ENCODE results near the gene ZNF212. TPM values are rescaled to one million over a fixed set of nuclear protein-coding genes. Genes with fewer than 3 reads are reported as not detected.
A peak's percentile ranks its signal among the peaks of the same experiment; 100 is the strongest.
"Not testable (repeated sequence)": the region's sequence is repeated elsewhere in the genome, so short reads cannot be mapped to it uniquely, and the experiment has no call there.

ZNF212 gene
- polyA plus RNA-seq, 12 donors: 7.4 to 11.3 (median 9.3) TPM; not detected in 1

GRCh38 chr7:149251518-149251917, 12.1 kb downstream of the ZNF212 start:
- not testable (repeated sequence) for DNase-seq

- no peak for DNase-seq
Observed at GRCh38 chr7:149252378-149252777, 12.9 kb downstream of the ZNF212 start.

DNA sequence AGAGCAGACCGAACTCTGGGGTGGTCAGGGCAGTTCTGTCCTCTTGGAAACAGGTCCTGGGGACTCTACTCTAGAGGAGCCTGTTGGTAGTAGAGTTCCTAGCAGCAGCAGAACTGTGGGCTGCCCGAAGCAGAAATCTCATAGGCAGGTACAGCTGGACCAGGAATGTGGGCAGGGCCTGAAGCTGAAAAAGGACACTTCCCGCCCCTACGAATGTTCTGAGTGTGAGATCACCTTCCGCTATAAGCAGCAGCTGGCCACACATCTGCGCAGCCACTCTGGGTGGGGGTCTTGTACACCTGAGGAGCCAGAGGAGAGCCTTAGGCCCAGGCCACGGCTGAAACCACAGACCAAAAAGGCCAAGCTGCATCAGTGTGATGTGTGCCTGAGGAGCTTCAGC, 14.2 kb downstream of the ZNF212 start:
- no peak for DNase-seq

DNA sequence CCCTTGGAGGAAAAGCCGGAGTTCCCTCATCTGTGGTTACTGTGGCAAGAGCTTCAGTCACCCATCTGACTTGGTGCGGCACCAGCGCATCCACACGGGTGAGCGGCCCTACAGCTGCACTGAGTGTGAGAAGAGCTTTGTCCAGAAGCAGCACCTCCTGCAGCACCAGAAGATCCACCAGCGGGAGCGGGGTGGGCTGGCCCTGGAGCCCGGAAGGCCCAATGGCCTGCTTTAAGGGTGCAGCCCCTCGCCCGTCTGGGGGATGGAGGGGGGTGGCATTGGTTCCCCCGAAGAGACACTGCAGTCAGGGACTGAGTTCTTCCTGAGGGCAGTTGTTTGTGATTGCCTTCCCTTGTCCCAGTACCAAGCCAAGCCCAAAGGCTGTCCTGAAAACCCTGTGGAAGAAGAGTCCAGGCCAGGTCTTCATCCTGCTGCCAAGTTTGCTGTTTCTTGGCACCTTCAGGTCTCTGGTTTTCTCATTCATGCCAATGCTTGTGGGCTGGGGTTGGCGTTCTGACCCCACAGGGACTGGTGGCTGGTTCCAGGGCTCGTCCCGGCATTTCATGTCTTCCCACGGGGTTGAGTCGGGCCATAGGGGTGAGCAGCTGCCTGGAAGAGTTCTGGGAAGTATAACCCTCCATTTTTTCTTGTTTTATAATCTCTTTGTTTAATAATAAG, 14.9 kb downstream of the ZNF212 start:
- no peak for DNase-seq

DNA sequence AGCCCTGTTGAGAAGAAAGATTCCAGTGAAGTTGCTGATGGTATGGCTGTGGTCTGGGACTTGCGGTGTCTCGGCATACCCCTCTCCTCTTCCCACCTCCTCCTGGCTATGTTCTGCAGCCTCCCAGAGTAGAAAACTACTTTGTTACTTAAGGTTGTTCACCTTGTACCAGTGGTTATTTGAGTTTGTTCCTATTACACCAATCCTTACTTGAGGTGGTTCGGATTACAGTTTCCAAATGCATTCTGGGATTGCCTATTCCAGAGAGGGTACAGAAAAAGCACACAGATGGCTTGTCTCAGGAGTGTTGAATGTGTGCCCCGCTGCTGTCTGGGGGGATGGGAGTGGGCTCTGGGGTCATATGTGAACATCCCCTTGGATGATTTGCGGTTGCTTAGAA, 15.7 kb downstream of the ZNF212 start:
- DNase-seq: no peak

GRCh38 chr7:149256568-149256967, 17.1 kb downstream of the ZNF212 start:
- no peak for DNase-seq

DNA sequence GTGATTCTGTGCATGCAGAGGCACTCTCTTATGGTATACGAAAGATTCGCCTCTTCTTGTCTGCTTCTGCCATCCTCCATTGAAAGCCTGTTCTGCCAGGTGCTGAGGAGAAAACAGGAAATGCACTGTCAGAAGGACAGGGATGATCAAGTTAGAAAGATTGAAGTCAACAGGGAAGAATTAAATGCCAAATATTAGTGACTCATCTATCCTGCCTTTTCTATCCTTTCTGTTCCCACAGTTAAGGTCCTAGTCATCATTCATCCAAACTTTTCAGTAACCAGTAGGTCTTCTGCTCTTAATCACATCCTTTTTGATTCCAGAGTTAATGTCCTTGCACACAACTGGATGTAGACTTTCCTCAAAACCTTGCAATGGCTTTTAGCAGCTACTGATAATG, 17.7 kb downstream of the ZNF212 start:
- DNase-seq: no peak

DNA sequence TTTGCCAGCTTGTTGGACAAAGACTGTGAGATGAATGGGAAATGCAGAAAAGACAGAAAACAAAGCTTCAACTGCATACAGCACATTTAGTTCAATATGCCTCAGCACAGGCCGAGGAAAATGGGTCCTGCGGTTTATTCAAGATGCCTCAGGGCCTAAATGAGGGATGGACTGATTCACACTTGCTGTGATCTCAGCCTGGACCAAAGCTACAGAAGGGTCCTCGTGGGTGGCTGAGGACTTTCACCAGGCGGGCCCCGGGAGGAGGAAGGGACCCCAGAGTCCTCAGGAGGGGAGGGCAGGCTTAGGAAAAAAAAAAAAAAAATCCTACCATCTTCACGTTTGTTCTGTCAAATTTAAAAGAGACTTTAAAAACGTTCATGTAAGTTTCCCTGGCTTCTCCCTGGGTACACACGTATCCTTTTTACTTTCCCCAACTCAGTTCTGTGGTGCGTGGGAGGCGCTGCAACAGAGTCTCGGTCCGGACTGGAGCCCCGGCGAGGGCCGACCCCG, 21.9 kb downstream of the ZNF212 start:
- no peak for DNase-seq

DNA sequence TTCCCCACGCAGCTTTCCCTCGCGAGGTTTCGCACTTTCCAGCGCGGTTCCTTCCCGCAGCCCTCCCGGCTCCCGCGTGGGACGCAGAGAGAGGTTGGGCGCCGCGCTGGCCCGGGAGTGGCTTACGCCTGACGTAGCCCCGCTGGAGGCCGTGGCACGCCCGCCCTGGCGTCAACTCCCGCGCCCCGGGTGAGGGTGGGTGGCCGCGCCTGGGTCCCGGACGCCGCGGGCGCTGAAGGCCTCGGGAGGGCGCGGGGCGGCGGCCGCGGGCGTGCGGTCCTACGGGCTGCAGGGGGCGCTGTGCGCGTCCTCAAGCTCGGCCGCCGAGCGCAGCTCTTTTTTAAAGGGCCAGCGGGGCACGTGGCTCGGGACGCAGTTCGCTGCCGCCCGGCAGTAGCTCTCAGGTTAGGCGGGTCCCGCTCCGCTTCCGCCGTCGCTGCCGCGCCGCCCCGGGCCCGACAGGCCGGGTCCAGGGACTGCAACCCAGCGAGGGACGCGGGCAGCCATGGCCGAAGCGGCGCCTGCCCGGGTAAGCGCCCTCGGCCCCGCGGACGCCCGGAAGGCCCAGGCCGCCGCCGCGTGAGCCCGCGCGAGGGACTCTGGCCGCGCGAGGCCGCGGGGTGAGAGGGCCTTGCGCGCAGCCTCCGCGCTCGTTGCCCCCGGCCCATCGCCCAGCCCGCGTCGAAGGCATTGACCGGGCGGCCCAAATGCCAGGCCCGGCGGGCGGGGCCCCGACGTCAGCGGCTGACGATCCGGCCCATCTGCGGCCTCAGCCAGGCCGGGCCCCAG, 22.6 kb downstream of the ZNF212 start, which contains the start of gene ZNF783:
ZNF783 (plus strand) TSS at position 368 of the 789 bp plus-strand sequence; CDS start at position 506, 138 bp downstream.
- peak; percentile 88 for DNase-seq

GRCh38 chr7:149266451-149266850, 27.0 kb downstream of the ZNF212 start:
- no peak for DNase-seq

GRCh38 chr7:149267733-149268132, 28.3 kb downstream of the ZNF212 start:
- no peak for DNase-seq

GRCh38 chr7:149274424-149274823, 35.0 kb downstream of the ZNF212 start:
- not testable (repeated sequence) for DNase-seq

GRCh38 chr7:149277871-149278270, 38.4 kb downstream of the ZNF212 start:
- DNase-seq: no peak

DNA sequence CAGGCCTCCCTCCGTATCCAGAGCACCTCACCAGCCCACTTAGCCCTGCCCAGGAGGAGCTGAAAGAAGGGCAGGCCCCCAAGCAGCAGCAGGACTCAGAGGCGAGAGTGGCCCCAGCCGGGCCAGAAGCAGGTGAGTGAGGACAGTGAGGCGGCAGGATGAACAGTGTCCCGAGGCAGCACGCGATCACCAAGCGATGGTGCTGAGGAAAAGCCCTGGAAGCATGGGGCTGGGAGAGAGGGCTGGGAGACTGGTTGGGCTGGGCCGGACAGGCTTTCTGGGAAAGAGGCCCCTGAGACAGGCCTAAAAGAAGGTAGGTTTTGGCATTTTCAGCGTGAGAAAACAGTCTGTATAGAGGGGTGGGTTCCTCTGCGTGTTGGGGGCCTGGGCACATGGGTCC, 38.9 kb downstream of the ZNF212 start:
- no peak for DNase-seq

DNA sequence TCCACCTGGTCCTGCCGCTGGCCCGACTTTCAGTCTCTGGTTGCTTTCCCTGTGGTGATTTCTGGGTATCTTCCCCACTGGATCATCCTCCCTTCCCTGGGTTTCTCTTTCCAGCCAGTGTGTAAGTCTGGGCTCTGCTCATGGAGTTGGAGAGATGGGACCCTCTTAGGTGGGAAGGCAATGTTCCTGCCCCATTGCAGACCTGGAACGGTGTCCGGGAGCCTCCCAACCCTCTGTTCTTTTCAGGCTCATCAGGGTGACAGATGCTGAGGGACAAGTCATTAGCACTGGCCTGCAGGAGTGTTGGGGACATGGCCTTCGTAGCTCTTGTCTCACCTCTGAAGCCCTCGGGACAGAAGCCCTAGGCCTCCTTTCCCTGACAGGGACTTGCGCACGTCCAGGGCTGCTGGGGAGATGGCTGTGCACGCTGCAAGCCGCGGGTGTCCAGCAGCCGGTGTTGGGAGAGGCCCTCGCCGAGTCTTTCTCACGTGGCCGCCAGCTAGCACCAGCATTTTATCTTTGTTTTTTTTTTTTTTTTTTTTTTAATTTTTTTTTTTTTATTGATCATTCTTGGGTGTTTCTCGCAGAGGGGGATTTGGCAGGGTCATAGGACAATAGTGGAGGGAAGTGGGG, 39.8 kb downstream of the ZNF212 start:
- DNase-seq: no peak

DNA sequence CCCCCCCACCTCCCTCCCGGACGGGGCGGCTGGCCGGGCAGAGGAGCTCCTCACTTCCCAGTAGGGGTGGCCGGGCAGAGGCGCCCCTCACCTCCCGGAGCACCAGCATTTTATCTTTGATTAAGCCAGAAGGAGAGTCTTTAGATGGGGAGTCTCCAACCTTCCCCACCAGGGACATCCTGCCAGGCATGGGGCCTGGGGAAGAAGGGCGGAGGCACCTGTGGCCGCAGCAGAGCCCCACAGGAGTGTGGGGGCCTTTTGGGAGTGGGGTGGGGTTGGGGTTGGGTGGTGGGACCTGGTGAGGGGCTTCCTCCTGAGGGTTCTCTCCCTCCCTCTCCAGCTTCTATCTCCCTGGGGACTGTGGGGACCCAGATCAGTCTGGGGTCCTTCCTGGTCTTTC, 40.7 kb downstream of the ZNF212 start:
- no peak for DNase-seq

DNA sequence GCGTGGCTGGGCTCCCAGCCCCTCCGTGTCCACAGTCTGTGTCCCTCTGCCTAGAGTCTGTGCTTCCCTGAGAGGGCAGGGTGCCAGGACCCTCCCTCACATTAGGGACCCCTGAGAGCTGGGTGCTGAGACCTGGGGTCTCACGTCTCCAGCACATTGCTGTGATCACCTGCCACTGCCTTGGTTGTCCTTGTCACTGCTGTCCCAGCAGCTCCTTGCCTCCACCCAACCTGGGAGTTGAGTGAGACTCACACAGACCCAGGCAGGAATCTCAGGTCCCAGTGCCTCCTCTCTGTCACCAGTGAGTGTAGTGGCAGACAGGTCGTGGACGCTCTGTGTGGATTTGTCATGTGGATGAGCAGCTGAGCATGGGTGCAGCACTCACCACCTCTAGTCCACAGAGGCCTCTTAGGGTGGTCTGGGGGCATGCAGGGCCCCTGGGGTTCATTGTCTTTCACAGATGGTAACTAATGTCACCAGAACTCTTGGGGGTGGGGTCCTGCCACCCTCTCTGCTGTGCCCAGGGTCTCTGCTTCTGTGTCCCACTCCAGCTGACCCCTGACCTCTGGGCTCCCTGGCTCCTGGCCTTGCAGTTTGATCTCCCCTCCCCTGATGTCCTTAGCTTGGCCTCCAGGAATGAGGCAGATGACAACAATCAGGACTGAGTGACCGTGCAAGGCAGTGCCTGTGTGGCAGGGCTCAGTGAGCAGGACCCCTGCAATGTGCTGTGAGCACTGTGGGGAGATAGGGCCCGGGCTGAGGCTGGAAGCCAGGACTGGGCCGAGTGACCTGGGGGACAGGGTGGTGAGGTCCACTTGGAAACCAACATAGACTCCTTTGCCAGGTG, 41.4 kb downstream of the ZNF212 start:
- DNase-seq: no peak

GRCh38 chr7:149281508-149282330, 42.3 kb downstream of the ZNF212 start:
- DNase-seq: no peak

- DNase-seq: no peak
Observed at GRCh38 chr7:149282331-149282655, 42.8 kb downstream of the ZNF212 start.

DNA sequence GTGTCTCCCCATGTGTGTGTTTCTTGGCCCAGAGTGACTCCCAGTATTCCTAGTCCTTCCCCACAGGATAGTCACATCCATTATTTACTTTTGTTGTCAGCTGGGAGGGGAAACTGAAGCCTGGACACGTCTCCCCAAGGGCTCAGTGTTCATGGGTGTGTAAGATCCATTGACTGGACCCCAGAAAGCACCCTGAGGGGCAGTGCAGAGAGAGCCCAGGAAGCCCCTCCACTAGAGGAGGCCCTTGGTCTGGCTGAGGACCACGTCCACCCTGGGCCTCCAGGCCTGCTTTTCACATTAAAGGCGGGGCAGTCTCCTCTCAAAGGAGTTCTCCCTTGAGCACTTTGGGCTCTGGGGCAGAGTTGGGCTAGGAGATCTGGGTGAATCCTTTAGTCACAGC, 43.9 kb downstream of the ZNF212 start:
- DNase-seq: no peak

GRCh38 chr7:149284343-149284742, 44.9 kb downstream of the ZNF212 start:
- no peak for DNase-seq

All from muscle of arm (tissue), 12 donors.